NCI-H345 treated with DMSO at 0.1 percent for 48 hours (cell line): ENCODE results near the gene HK3.
"Not testable (repeated sequence)": the region's sequence is repeated elsewhere in the genome, so short reads cannot be mapped to it uniquely, and the experiment has no call there.

Experiments
- DNase-seq: peaks from one replicate; lab custom pipeline; 2025; ENCODE audit not compliant: unreplicated experiment; lab: John Stamatoyannopoulos, UW

The HK3 gene

DNA sequence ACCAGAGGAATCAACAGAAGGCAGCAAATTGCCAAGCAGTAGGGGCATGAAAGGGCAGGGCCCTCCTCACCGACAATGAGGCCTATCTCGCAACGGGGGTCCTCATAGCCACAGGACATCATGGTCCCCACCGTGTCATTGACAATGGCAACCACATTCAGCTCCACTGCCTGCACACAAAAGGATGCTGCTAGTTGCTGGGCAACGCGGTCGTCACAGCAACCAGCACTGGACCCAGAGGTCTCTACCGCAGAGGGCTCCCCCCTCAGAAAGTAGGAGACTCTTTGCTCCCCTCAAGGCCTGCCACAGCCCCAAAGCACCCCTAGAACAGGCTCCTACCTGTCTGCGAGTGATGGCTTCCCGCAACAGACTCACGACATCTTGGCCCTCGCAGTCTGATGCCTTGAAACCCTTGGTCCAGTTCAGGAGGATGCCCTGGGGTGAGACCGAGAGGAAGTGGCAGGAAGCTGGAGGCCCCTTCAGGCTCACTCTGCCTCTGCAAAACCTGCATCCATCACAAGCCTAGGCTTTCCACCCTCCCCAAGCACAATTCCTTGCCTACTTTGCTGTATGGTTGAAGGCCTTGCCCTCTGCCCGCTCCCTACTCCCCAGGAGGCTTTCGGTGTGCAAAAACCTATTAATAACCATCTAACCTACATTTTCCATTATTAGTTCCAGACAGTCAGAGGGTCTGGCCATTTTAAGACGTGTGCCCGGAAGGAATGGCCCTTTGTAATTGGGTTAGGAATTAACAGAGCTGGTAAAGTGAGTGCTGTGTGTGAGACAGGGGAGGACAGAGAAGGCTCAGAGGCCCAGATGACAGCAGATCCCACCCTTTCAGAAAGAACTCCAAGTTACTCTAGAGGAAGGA is 15.2 kb downstream of the HK3 start:
- no peak for DNase-seq

DNA sequence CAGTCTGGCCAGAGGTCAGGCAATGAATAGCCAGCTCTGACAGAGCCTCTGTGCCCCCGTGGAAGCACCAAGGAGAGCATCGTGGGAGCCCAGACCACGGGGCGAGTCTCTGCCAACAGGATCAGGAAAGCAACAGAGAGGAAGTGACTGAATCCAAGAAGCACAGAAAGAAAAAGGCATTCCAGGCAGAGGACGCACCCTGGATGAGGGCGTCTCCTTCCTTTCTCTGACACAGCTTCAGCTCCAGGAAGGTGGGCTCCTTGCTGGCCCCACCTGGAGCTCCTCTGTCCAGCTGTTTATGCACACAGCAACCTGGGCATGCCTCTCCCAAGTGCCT is 16.6 kb downstream of the HK3 start:
- no peak for DNase-seq

DNA sequence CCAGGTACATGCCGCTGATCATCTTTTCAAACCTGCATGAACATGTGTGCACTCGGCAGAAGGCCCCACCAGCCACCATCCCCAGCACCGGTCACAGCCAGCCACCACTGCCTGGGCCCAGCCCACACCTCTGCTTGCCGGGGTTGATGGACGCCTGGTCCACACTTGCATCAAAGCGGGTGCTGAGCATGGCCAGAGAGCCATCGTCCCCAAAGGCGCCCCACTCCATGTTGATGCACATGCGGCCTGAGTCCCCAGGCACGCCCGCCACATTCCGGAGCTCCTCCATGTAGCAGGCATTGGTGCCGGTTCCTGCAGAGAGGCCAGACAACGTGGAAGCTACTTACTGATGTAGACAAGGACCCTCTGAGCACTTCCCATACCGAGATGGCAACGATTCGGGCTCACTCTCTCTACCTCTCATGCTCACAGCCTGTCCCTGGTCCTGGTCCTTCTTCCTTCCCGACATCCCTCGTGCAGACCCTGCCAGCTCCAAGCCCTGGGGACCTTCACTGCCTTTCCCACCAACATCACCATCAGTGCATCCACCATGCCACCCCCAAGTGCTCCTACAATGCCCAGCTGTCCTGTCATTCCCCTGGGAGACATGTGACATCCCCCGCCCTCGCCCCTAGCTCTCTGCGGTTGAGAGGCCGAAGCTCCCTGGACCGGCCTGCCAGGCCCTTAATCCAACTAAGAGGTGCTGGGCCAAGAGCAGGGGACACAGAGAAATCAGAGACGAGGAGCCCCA is 17.2 kb downstream of the HK3 start:
- no peak for DNase-seq

DNA sequence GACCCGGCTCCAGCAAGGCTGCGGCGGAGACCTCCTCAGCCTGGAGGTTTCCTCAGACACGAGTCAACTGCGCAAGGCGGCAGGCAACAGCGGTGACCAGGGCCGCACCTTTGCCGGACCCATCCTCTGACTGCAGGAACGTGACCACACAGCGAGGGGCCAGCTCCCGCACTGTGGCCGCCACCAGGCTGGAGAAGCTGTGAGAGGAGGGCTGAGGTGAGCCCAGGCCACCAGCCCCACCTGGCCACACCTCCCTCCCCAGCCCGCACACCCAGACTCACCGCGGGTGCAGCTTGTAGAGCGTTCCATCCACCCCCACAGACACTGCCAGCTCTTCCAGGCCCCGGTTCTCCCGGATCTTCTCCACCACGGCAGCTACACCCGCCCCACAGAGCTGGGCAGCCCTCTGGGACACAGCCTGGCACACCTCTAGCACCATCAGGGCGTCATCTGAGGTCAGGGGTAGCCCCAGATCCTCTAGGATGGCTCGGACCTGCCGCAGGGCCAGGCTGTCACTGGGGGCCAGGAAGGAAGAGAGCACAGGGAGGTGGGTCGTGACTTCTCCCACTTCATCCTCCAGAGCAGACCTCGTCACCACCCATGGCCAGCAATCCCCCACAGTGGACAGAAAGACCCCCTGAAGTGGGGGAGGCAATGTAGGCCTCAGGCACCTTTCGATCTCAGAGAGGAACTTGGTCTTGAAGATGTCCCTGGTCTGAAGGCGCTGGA is 18.0 kb downstream of the HK3 start:
- DNase-seq = no peak

DNA sequence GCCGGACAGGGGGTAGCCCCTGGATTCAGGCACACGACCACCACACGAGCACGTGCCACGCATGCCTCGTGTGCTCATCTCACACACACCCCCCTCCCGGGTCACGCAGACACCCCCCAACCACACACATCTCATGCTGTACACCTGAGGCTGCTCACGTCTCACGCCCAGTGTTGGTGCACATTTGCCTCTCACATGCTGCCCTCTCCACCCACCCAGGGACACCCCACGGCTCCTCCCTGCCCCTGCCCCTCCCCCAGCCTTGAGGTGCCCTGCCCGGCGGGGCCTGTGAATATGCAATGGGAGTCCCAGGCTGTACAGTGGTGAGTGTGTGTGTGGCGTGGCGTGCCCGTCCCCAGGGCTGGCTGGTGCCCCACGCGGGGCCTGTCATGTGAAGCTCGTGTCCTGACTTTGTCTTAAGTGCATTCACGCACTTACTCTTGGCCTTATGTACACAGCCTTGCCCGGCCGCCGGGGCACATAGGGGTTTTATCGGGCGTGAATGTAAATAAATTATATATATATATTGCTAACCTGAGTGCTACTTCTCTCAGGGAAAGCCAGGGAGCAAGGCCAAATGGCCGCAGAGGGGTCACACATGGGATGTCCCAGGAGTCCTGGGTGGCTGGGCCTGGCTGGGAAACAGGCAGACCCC is 18.7 kb downstream of the HK3 start:
- DNase-seq = no peak

DNA sequence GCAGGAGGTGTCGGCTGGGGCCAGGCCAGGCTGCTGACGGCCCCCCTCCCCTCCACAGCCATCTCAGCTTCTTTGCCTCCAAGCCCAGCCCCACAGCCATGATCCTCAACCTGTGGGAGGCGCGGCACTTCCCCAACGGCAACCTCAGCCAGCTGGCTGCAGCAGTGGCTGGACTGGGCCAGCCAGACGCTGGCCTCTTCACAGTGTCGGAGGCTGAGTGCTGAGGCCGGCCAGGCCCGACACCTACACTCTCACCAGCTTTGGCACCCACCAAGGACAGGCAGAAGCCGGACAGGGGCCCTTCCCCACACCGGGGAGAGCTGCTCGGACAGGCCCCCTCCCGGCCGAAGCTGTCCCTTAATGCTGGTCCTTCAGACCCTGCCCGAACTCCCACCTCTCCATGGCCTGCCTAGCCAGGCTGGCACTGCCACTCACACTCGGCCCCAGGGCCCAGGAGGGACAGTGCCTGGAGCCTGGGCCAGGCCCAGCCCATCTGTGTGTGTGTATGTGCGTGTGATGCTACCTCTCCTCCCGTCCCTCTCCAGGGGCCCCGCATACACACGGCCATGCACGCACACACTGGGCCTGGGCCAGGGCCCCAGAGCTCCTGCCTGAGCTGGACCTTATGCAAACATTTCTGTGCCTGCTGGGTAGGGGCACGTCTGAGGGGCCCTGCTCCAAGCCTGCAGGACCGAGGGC is 19.3 kb downstream of the HK3 start:
- no peak for DNase-seq

DNA sequence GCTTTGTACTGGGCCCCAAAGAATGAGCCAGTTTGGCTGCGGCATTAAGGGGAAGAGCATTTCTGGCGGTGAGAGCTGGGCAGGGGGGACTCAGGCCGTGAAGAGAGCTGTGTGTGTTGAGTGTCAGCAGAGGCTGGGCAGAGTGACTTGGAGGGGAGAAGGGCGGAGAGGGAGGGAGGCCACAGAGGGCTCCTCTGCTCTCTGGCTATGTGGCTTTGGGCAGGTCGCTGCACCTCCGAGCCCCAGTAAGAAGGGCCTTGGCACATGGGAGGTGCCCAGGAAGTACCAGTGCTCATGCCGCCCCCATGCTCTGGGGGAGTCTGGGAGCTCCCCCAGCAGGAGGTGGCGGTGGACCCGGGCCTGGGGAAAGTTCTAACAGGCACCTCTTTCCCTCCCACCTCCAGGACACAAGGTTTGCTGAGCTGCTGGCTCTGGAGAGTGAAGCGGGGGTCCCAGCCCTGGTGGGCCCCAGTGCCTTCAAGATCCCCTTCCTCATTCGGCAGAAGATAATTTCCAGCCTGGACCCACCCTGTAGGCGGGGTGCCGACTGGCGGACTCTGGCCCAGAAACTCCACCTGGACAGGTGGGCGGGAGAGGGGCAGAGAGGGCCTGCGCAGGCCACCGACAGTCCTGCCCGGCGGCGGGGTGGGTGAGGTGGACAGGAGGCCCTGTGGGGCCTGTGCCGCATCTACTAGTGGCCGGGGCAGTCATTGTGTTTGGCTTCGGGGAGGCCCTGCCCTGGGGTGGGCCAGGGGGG is 20.1 kb downstream of the HK3 start:
- no peak for DNase-seq

DNA sequence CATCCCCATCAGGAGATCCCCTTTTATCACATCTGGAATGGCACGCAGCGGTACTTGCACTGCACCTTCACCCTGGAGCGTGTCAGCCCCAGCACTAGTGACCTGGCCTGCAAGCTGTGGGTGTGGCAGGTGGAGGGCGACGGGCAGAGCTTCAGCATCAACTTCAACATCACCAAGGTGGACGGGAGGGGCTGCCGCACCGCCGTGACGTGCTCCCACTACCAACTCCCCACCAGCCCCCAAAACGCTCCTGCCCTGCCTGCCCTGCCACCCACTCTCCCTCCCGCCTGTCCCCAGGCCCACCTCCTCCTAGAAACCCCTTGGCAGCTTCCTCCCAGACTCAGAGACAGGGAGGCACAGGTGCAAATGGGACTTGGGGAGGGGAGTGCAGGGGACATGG is 20.7 kb downstream of the HK3 start:
- DNase-seq = no peak

DNA sequence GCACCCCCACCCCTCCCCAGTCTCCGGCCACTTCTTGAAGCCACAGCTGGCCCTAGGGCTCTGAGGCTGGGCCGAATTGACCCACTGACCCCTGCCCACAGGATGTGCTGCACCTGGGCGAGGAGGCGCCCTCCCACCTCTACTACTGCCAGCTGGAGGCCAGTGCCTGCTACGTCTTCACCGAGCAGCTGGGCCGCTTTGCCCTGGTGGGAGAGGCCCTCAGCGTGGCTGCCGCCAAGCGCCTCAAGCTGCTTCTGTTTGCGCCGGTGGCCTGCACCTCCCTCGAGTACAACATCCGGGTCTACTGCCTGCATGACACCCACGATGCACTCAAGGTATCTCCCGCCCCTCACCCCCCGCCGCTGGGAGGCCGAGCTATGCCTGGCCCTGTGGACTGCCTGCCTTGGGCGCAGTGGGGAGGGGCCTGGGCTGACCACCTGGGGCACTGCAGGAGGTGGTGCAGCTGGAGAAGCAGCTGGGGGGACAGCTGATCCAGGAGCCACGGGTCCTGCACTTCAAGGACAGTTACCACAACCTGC is 21.3 kb downstream of the HK3 start:
- no peak for DNase-seq

DNA sequence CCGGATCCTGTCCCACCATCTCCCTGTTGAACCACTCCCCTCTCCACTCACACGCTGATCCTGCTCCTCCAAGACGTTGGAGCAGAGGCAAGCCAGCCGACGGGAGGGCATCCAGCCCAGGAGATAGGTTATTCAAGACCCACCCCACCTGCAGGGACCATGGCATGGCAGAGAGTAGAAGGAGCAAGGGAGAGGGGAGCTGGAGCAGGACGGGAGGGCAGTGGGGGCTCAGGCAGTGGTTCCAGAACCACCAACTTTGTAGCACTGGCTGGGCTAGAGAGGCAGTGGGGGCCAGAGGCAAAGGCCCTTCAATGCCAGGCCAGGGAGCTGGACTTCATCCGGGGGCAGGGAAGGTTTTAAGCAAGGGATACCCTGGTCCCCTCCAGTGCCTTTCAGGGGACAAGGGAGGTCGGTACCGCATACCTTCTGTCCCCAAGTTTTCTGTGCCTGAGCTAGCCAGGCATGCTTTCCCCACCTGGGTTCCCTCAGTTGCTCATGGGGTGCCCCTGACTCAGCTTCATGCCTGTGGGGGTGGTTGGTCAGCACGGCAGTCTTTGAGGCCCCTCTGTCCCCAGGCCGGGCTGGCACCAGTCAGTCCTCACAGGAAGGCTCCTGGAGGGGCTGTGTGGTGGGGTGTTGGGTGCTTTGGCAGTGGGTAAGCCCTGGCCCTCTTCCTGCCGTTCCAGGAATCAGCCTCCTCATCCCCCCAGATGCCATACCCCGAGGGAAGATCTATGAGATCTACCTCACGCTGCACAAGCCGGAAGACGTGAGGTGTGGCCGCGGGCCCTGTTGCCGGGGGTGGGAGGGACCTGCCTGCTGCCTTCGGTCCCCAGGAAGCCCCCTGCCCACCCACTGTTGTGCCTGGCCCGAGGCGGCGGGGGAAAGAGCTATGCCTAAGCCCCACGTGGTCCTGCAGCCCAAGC is 22.4 kb downstream of the HK3 start:
- no peak for DNase-seq

DNA sequence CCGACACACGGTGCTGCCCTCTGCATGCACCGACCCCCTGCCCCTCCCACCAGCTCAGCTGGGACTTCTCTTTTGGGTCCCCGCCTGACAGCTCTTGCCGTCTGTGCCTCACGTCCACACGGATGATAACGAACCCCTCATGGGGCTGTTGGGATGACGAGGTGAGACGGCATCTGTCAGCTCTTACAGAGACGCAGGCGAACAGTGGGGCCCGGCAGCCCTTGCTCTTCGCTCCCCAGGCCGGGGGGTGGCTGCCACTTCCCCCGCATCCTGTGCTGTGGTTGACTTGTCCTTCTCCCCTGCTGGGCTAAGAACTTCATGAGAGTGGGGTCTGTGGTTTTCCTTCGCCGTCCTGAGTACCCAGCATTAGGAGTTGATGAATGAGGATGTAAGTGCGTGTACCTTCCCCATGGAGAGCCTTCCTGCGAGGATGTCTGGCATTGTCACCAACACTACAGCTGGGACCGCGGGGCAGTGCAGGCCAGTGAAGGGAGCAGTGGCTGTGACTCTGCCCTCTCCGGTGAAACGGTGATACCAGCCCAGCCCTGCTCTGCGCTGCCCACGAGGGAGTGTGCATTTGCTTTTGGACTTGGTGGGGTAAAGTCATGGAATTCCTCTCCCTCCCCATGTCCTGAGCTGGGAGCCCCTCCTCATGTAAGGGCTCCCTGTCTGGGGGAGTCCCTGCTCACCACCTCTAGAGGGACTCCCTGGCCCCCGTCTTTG is 23.2 kb downstream of the HK3 start:
- DNase-seq = no peak

DNA sequence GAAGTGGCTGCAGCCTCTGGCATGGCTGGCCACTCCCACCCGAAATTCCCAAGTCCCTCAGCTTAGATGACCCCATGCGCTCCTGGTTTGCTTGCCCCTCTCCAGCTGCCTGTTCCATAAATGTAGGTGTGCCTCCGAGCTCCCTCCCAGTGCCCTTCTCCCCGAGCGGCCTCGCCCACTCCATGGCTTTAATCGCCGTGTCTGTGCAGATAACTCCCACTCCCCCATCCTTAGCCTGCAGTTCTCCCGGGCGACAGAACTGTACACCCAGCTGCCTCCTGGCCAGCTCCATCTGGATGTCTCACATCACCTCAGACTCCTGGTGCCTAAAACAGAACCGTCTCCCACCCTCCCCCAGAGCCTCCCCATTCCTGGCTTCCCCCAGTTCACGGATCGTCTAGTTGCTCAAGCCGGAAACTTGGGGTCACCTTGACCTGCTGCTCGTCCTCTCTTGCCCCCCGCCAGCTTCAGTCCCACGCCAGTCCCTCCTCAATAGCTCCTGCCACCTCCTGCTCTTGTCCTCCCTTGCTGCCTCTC is 24.1 kb downstream of the HK3 start:
- no peak for DNase-seq

DNA sequence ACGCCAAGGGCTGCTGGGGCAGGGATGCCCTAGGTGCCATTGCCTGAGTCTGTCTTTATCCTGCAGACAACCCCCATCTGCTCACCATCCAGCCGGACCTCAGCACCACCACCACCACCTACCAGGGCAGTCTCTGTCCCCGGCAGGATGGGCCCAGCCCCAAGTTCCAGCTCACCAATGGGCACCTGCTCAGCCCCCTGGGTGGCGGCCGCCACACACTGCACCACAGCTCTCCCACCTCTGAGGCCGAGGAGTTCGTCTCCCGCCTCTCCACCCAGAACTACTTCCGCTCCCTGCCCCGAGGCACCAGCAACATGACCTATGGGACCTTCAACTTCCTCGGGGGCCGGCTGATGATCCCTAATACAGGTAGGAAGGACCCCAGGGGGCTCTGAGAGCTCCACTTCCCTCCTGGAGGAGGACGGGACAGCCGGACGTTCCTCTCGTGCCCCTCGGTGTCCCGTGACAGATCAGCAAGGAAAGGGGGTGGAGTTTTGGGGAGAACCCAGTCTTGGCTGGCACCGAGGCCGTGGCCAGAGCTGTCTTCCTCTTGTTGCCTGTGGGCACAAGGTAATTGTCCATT is 24.9 kb downstream of the HK3 start:
- no peak for DNase-seq

DNA sequence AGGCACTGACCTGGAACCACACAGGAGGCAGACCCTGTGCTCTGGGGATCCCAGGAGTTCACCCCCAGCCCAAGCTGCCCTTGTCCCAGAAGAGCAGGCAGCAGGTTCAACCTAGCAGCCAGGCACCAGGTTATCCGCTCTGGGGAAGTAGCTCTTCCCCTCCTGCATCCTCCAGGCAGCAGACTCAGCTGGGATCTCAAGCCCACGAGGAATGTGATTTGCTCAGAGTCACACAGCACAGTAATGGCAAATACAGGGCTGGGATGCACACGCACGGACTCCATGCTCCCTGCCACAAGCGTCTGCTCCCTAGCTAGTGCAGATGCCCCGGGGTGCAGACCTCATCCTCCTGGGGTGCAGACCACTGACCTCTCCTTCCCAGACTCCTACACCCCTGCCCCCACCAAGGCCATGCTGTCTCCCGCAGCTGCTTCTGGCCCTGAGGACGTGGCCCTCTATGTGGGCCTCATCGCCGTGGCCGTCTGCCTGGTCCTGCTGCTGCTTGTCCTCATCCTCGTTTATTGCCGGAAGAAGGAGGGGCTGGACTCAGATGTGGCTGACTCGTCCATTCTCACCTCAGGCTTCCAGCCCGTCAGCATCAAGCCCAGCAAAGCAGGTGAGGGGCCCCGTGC is 25.5 kb downstream of the HK3 start:
- DNase-seq = no peak

DNA sequence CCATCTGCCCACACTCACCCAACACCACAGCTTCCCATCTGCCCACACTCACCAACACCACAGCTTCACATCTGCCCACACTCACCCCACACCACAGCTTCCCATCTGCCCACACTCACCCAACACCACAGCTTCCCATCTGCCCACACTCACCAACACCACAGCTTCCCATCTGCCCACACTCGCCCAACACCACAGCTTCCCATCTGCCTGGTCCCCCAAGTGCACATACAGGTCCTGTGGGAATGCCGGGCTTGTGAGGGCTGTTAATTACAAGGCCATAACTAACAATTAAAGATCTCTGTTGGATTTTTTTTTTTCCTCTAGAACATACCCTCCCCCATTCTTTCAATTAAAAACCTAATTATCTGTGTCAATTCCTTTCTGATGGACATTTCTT is 26.1 kb downstream of the HK3 start:
- not testable (repeated sequence) for DNase-seq

DNA sequence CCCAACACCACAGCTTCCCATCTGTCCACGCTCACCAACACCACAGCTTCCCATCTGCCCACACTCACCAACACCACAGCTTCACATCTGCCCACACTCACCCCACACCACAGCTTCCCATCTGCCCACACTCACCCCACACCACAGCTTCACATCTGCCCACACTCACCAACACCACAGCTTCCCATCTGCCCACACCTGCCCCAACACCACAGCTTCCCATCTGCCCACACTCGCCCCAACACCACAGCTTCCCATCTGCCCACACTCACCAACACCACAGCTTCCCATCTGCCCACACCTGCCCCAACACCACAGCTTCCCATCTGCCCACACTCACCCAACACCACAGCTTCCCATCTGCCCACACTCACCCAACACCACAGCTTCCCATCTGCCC is 26.6 kb downstream of the HK3 start:
- DNase-seq = not testable (repeated sequence)

DNA sequence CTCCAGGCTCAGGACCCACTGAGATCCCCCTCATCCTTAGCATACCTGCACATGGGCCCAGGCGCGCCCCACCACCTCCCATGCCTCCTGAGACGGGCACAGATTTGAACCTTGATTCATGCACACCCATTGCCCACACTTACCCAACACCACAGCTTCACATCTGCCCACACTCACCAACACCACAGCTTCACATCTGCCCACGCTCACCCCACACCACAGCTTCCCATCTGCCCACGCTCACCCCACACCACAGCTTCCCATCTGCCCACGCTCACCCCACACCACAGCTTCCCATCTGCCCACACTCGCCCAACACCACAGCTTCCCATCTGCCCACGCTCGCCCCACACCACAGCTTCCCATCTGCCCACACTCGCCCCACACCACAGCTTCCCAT is 28.5 kb downstream of the HK3 start:
- not testable (repeated sequence) for DNase-seq
